CD4-positive, alpha-beta T cell (primary cell): ENCODE measurements around the gene WDR54. TPM values are rescaled to one million over a fixed set of nuclear protein-coding genes. Genes with fewer than 3 reads are reported as not detected.

Experiments used
- ATAC-seq: fragments of 200-7000 bp; cut with Tn5 transposase; one replicate; pipeline ENCODE4 v1.10.0; 2022; ENCODE audit warnings: mild to moderate bottlenecking; ENCODE audit not compliant: poor library complexity
- CTCF ChIA-PET: fragments of 350-600 bp; sonication (Branson Sonifier 250); formaldehyde crosslinking; loops from one replicate; lab custom pipeline; 2021; ENCODE audit warnings: antibody characterized with exemption, inconsistent platforms; lab: Charles Lee
- POLR2A ChIA-PET: fragments of 350-600 bp; sonication (Branson Sonifier 250); formaldehyde crosslinking; loops from one replicate; lab custom pipeline; 2021; ENCODE audit warnings: antibody characterized with exemption, inconsistent platforms; lab: Charles Lee
- DNase-seq, 14 experiments: peaks; one replicate each; pipeline ENCODE4 v3.0.0-alpha.2; 2013 to 2020; ENCODE audit warnings: mixed read lengths in 2 of 14
- H3K27ac ChIP-seq, 2 donors: one replicate each; pipeline versions ENCODE4 v1.5.1 to v1.7.0; 2013; ENCODE audit warnings: low read length in 2 of 2, low read depth in 1 of 2, mild to moderate bottlenecking in 1 of 2
- H3K27me3 ChIP-seq, 2 experiments: 1 replicate in 1 of 2; 2 replicates in 1 of 2; pipeline versions ENCODE4 v1.6.1 to v1.7.0; 2013; ENCODE audit warnings: low read length in 2 of 2, control low read depth in 1 of 2, mild to moderate bottlenecking in 1 of 2, moderate library complexity in 1 of 2; ENCODE audit not compliant: insufficient read depth in 2 of 2, control insufficient read depth in 1 of 2
- H3K36me3 ChIP-seq: one replicate; pipeline ENCODE4 v1.6.1; 2013; ENCODE audit warnings: low read length, control low read depth; ENCODE audit not compliant: insufficient read depth
- H3K4me1 ChIP-seq: one replicate; pipeline ENCODE4 v1.6.1; 2013; ENCODE audit warnings: low read length, control low read depth; ENCODE audit not compliant: insufficient read depth
- H3K4me3 ChIP-seq: one replicate; pipeline ENCODE4 v1.5.1; 2013; ENCODE audit warnings: mild to moderate bottlenecking, low read length, moderate library complexity
- H3K9me3 ChIP-seq, 2 experiments: 1 replicate in 1 of 2; 2 replicates in 1 of 2; pipeline versions ENCODE4 v1.6.1 to v1.7.0; 2013; ENCODE audit warnings: low read length in 2 of 2, mild to moderate bottlenecking in 2 of 2, control low read depth in 1 of 2, moderate library complexity in 1 of 2; ENCODE audit not compliant: control insufficient read depth in 1 of 2, insufficient read depth in 1 of 2
- H3K27ac Mint-ChIP-seq: one replicate; pipeline ENCODE4 v1.8.0; 2020; ENCODE audit warnings: mixed read lengths
- H3K27me3 Mint-ChIP-seq: one replicate; pipeline ENCODE4 v1.8.0; 2021; ENCODE audit warnings: mixed read lengths
- H3K36me3 Mint-ChIP-seq: one replicate; pipeline ENCODE4 v1.8.0; 2021; ENCODE audit warnings: low read depth, mixed read lengths
- H3K4me1 Mint-ChIP-seq: one replicate; pipeline ENCODE4 v1.8.0; 2021; ENCODE audit warnings: low read depth, mixed read lengths
- H3K4me3 Mint-ChIP-seq: one replicate; pipeline ENCODE4 v1.8.0; 2020; ENCODE audit warnings: mild to moderate bottlenecking, mixed read lengths
- H3K9me3 Mint-ChIP-seq: one replicate; pipeline ENCODE4 v1.8.0; 2020; ENCODE audit warnings: mixed read lengths
- intact Hi-C, 2 experiments: fragments of 100-400 bp; cut with DNase I in 1 of 2; cut with micrococcal nuclease in 1 of 2; formaldehyde crosslinking; loops; one replicate each; pipeline versions ENCODE4 v1.15.1 to v1.9.0; 2023 to 2025; cut with DNase I, micrococcal nuclease
- total RNA-seq, 174 experiments: library from RNA in 2 of 174; stranded (reverse) in 2 of 174; gene quantifications; one replicate each; pipeline ENCODE4 v1.2.3 and lab custom pipeline; 2021 to 2026
- TF ChIP-seq, protein P1 (sequence below): fragments of 200-600 bp; IDR thresholded peaks from one replicate; pipeline ENCODE4 v1.8.0; 2022; ENCODE audit warnings: antibody characterized with exemption, mild to moderate bottlenecking

Gene WDR54
- total RNA-seq, 2 experiments from 2014 or later, result 21.7 to 25.1 TPM

DNA sequence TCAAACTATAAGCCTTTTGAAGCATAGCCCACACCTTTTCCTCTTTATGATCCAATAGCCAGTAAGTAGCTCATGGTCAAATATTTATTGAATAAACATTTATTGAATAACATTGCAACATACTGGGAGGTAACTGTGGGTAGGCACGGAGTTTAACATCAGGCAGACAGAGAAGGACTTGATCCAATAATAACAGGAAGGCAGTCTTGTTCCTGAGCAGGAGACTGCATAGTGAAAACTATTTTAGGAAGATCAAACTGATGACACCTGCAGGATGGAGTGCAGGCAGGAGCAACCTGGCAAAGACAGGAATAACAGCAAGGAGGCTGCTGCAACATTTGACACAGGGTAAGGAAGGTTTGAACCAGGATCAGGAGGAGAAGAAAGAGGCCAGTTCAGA lies 38.3 kb upstream of the WDR54 start:
- no peak overlapping the region for H3K27ac ChIP-seq
- peaks cover 8% of the 10 kb centered on the region for H3K36me3 ChIP-seq
- H3K27me3 ChIP-seq, result no peaks in the 10 kb centered on the region
- Mint-ChIP-seq H3K4me1 (peaks cover 42% of the 10 kb centered on the region), H3K27me3 (no peaks in the 10 kb centered on the region), H3K27ac (no peak overlapping the region), H3K4me3 (no peak overlapping the region), H3K36me3 (peaks cover 11% of the 10 kb centered on the region), H3K9me3 (no peaks in the 10 kb centered on the region)
- no peak overlapping the region for H3K4me3 ChIP-seq
- ChIA-PET POLR2A (no interaction called here), CTCF (no interaction called here)
- TF ChIP-seq, protein P1, sequence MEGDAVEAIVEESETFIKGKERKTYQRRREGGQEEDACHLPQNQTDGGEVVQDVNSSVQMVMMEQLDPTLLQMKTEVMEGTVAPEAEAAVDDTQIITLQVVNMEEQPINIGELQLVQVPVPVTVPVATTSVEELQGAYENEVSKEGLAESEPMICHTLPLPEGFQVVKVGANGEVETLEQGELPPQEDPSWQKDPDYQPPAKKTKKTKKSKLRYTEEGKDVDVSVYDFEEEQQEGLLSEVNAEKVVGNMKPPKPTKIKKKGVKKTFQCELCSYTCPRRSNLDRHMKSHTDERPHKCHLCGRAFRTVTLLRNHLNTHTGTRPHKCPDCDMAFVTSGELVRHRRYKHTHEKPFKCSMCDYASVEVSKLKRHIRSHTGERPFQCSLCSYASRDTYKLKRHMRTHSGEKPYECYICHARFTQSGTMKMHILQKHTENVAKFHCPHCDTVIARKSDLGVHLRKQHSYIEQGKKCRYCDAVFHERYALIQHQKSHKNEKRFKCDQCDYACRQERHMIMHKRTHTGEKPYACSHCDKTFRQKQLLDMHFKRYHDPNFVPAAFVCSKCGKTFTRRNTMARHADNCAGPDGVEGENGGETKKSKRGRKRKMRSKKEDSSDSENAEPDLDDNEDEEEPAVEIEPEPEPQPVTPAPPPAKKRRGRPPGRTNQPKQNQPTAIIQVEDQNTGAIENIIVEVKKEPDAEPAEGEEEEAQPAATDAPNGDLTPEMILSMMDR, result no peak
- intact Hi-C loops, result no loop called here
- no peaks in the 10 kb centered on the region for H3K9me3 ChIP-seq
- H3K4me1 ChIP-seq, result peaks cover 37% of the 10 kb centered on the region
- ATAC-seq (no peak), DNase-seq (no peak)

DNA sequence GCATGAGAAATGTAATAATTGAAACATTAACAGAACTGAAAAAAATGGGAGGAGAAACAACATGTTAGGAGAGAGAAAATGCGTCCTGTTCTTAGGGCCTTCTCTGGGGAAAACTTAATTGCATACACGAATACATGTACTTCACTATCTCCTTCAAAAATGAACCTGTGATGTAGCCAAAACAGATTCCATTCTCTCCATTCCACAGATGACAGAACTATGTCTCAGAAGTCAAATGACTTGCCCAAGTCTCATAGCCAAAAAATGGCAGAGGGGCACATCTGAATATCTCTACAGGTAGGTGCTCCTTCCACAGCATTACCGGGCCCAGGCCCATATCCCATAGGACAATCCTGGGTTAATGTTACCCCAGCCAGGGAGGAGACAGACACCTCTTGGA lies 37.5 kb upstream of the WDR54 start:
- Histone ChIP-seq H3K36me3 (peaks cover 8% of the 10 kb centered on the region), H3K9me3 (no peaks in the 10 kb centered on the region), H3K4me1 (peaks cover 42% of the 10 kb centered on the region), H3K4me3 (no peak overlapping the region), H3K27ac (no peak overlapping the region), H3K27me3 (no peaks in the 10 kb centered on the region)
- DNase-seq (no peak), ATAC-seq (no peak)
- peaks cover 11% of the 10 kb centered on the region for H3K36me3 Mint-ChIP-seq
- no peaks in the 10 kb centered on the region for H3K9me3 Mint-ChIP-seq
- H3K27ac Mint-ChIP-seq, result no peak overlapping the region
- TF ChIP-seq, protein P1, result no peak
- H3K27me3 Mint-ChIP-seq, result no peaks in the 10 kb centered on the region
- CTCF ChIA-PET, result no interaction called here
- POLR2A ChIA-PET, result no interaction called here
- no peak overlapping the region for H3K4me3 Mint-ChIP-seq
- intact Hi-C loops, result no loop called here
- H3K4me1 Mint-ChIP-seq, result peaks cover 35% of the 10 kb centered on the region

DNA sequence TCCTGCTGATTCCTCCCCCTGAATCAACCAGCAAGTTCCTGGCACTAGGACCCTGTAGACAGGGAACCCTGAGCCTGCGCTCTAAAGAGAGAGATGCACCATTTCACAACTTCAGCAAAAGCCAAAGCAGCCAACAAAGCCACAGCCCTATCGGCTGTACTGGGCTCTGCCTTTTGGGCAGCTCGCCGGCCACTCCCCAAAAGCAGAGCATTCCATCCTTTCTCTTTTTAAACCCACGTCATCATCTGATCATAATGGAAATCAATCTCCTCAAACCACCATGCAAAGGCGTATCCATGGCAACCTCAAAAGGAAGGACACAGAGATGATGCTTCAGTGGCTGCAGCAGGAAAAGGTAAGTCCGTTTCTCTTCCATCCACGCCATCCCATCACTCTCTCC lies 36.1 kb upstream of the WDR54 start:
- TF ChIP-seq, protein P1, result no peak
- Mint-ChIP-seq H3K4me3 (no peak overlapping the region), H3K36me3 (peaks cover 8% of the 10 kb centered on the region), H3K9me3 (no peaks in the 10 kb centered on the region), H3K27me3 (no peaks in the 10 kb centered on the region), H3K4me1 (peaks cover 27% of the 10 kb centered on the region), H3K27ac (no peak overlapping the region)
- H3K27ac ChIP-seq, result no peak overlapping the region
- ChIA-PET CTCF (no interaction called here), POLR2A (no interaction called here)
- no peak for DNase-seq
- no peaks in the 10 kb centered on the region for H3K27me3 ChIP-seq
- H3K4me1 ChIP-seq, result peaks cover 36% of the 10 kb centered on the region
- no peak for ATAC-seq
- intact Hi-C loops, result no loop called here
- H3K9me3 ChIP-seq, result no peaks in the 10 kb centered on the region
- H3K4me3 ChIP-seq, result no peak overlapping the region
- H3K36me3 ChIP-seq, result peaks cover 8% of the 10 kb centered on the region
